Measurements from ENCODE around the gene TNNC1. TPM values are rescaled to one million over a fixed set of nuclear protein-coding genes. Genes with fewer than 3 reads are reported as not detected.

TNNC1 gene
- total and polyA plus RNA-seq, 2 donors (not counting 3 experiments of a cell fraction or from before 2014, with no cell fraction given) = 0.12 TPM; not detected in 1

GRCh38 chr3:52480768-52481715, 27.2 kb upstream of the TNNC1 start:
- DNase-seq (ENCODE audit: low read depth, low spot score) = no peak
- Histone ChIP-seq H3K9ac (replicated peaks; ENCODE audit: extremely low read depth, insufficient read depth, low read length) (no peak overlapping the region), H3K36me3 (ENCODE audit: control insufficient read depth in 2 of 2, extremely low read depth in 1 of 2, insufficient read depth in 2 of 2, low read length in 2 of 2) (peaks cover 18 to 83% of the 10 kb centered on the region in 2 experiments), H2AFZ (ENCODE audit: low read depth, low read length) (no peak overlapping the region), H3K27ac (ENCODE audit: insufficient read depth, low read depth, low read length) (no peak overlapping the region), H3K79me2 (ENCODE audit: control insufficient read depth, insufficient read depth, low read length) (no peaks in the 10 kb centered on the region), H4K20me1 (replicated peaks; ENCODE audit: control insufficient read depth, extremely low read depth, insufficient read depth, low read length) (no peaks in the 10 kb centered on the region), H3K9me1 (replicated peaks; ENCODE audit: control insufficient read depth, extremely low read depth, insufficient read depth, low read length) (no peaks in the 10 kb centered on the region), H3K4me2 (ENCODE audit: insufficient read depth, low read length) (no peak overlapping the region), H3K27me3 (ENCODE audit: control insufficient read depth in 2 of 2, insufficient read depth in 2 of 2, low read length in 2 of 2) (no peaks in the 10 kb centered on the region), H3K4me3 (replicated peaks in 1 of 3; ENCODE audit: insufficient read depth in 1 of 3, low read depth in 1 of 3, low read length in 3 of 3) (no peak overlapping the region), H3K9me3 (replicated peaks; ENCODE audit: control insufficient read depth, insufficient read depth, low read length) (no peaks in the 10 kb centered on the region), H3K4me1 (ENCODE audit: control insufficient read depth, extremely low read depth, insufficient read depth, low read length) (no peaks in the 10 kb centered on the region)
- TF ChIP-seq GATA2 (IDR thresholded peaks at IDR 0.05; ENCODE audit: insufficient read depth, insufficient read length, low read depth, low read length) (no peak), POLR2AphosphoS5 (IDR thresholded peaks at IDR 0.05; ENCODE audit: insufficient read depth, low read depth, low read length) (no peak), FOS (IDR thresholded peaks at IDR 0.05; ENCODE audit: borderline replicate concordance, insufficient read depth, low read length) (no peak), MYC (IDR thresholded peaks at IDR 0.05; ENCODE audit: low read depth, low read length) (no peak)
- no TSS peak for BruUV-seq (replicated peaks)
- no peak for FAIRE-seq
- dilution Hi-C loops (cut with MboI; ENCODE audit: extremely low pct_ligation_motif_present, low sequenced_read_pairs) (no loop called here), intact Hi-C loops (cut with micrococcal nuclease) (no loop called here)
- ChIA-PET CTCF (interaction anchor here (1.0 kb wide), 1 partner anchor 30 kb away, joined by 3 read pairs; no protein-coding TSS in a partner anchor), POLR2A (no interaction called here)

GRCh38 chr3:52479877-52480575, 26.2 kb upstream of the TNNC1 start:
- Histone ChIP-seq H3K4me2 (ENCODE audit: insufficient read depth, low read length) (no peak overlapping the region), H3K4me3 (replicated peaks in 1 of 3; ENCODE audit: insufficient read depth in 1 of 3, low read depth in 1 of 3, low read length in 3 of 3) (no peak overlapping the region), H3K9me3 (replicated peaks; ENCODE audit: control insufficient read depth, insufficient read depth, low read length) (no peaks in the 10 kb centered on the region), H3K79me2 (ENCODE audit: control insufficient read depth, insufficient read depth, low read length) (no peaks in the 10 kb centered on the region), H3K27ac (ENCODE audit: insufficient read depth, low read depth, low read length) (no peak overlapping the region), H3K9me1 (replicated peaks; ENCODE audit: control insufficient read depth, extremely low read depth, insufficient read depth, low read length) (no peaks in the 10 kb centered on the region), H3K36me3 (ENCODE audit: control insufficient read depth in 2 of 2, extremely low read depth in 1 of 2, insufficient read depth in 2 of 2, low read length in 2 of 2) (peaks cover 26 to 82% of the 10 kb centered on the region in 2 experiments), H2AFZ (ENCODE audit: low read depth, low read length) (no peak overlapping the region), H4K20me1 (replicated peaks; ENCODE audit: control insufficient read depth, extremely low read depth, insufficient read depth, low read length) (no peaks in the 10 kb centered on the region), H3K27me3 (ENCODE audit: control insufficient read depth in 2 of 2, insufficient read depth in 2 of 2, low read length in 2 of 2) (no peaks in the 10 kb centered on the region), H3K4me1 (ENCODE audit: control insufficient read depth, extremely low read depth, insufficient read depth, low read length) (no peaks in the 10 kb centered on the region), H3K9ac (replicated peaks; ENCODE audit: extremely low read depth, insufficient read depth, low read length) (no peak overlapping the region)
- BruUV-seq (replicated peaks) = no TSS peak
- FAIRE-seq (no peak), DNase-seq (ENCODE audit: low read depth, low spot score) (no peak)
- dilution Hi-C loops (cut with MboI; ENCODE audit: extremely low pct_ligation_motif_present, low sequenced_read_pairs) (no loop called here), intact Hi-C loops (cut with micrococcal nuclease) (loop anchor here (10.0 kb wide), 1 partner anchor 205 kb away; the partner anchor contains the start of genes GNL3 and PBRM1)
- POLR2A ChIA-PET = no interaction called here
- CTCF ChIA-PET = interaction anchor here (1.4 kb wide), 1 partner anchor 15 kb away, joined by 4 read pairs; the partner anchor contains the start of gene STAB1
- no peak for TF ChIP-seq EZH2 (IDR thresholded peaks at IDR 0.05; ENCODE audit: borderline replicate concordance, low read depth, low read length, severe bottlenecking)
- no peak for TF ChIP-seq CTCF (IDR thresholded peaks at IDR 0.05; ENCODE audit: extremely low read depth in 1 of 2, insufficient read depth in 1 of 2, low read depth in 1 of 2, low read length in 2 of 2)
- TF ChIP-seq MAX (IDR thresholded peaks at IDR 0.05; ENCODE audit: insufficient read depth, insufficient read length) = no peak
- TF ChIP-seq FOS (IDR thresholded peaks at IDR 0.05; ENCODE audit: borderline replicate concordance, insufficient read depth, low read length) = no peak
- TF ChIP-seq GATA2 (IDR thresholded peaks at IDR 0.05; ENCODE audit: insufficient read depth, insufficient read length, low read depth, low read length) = no peak
- no peak for TF ChIP-seq MYC (IDR thresholded peaks at IDR 0.05; ENCODE audit: low read depth, low read length)
- TF ChIP-seq POLR2A (IDR thresholded peaks at IDR 0.05; ENCODE audit: low read depth, low read length) = no peak
- no peak for TF ChIP-seq JUN (IDR thresholded peaks at IDR 0.05; ENCODE audit: borderline replicate concordance, insufficient read depth, insufficient read length, low read depth)
- TF ChIP-seq POLR2AphosphoS5 (IDR thresholded peaks at IDR 0.05; ENCODE audit: insufficient read depth, low read depth, low read length) = no peak

Measured in endothelial cell of umbilical vein (primary cell).